ENCODE data around the gene ZBTB42. TPM values are rescaled to one million over a fixed set of nuclear protein-coding genes. Genes with fewer than 3 reads are reported as not detected.

Gene ZBTB42
- total and polyA plus RNA-seq, 3 donors from 2014 or later, result 6.1 to 8.4 (median 7.1) TPM

DNA sequence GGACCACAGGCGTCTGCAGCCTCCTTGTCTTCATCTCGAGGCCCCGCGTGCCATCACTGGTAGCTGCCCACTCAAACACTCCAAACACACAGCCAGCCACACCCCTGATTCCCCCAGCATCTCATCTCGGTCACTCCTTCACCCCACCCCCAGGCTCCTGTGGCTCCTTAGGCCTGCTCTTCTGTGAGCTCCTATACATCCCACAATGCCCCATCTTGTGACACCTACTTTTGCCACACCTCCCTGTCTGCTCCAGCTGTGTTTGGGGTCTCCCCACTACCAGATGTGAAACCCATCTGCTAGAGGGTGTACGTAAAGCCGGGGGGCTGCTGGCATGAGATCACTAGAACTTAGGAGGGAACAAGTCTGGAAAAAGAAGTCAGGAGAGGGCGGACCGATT, 9.5 kb upstream of the ZBTB42 start:
- Histone ChIP-seq H3K36me3 (ENCODE audit: low read depth, missing control alignments) (no peaks in the 10 kb centered on the region), H3K27ac (no peak overlapping the region), H3K4me1 (peaks cover 65% of the 10 kb centered on the region), H3K9me3 (no peaks in the 10 kb centered on the region), H3K4me3 (no peak overlapping the region), H3K27me3 (no peaks in the 10 kb centered on the region)
- TF ChIP-seq, protein P1, sequence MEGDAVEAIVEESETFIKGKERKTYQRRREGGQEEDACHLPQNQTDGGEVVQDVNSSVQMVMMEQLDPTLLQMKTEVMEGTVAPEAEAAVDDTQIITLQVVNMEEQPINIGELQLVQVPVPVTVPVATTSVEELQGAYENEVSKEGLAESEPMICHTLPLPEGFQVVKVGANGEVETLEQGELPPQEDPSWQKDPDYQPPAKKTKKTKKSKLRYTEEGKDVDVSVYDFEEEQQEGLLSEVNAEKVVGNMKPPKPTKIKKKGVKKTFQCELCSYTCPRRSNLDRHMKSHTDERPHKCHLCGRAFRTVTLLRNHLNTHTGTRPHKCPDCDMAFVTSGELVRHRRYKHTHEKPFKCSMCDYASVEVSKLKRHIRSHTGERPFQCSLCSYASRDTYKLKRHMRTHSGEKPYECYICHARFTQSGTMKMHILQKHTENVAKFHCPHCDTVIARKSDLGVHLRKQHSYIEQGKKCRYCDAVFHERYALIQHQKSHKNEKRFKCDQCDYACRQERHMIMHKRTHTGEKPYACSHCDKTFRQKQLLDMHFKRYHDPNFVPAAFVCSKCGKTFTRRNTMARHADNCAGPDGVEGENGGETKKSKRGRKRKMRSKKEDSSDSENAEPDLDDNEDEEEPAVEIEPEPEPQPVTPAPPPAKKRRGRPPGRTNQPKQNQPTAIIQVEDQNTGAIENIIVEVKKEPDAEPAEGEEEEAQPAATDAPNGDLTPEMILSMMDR (IDR thresholded peaks at IDR 0.05), result no peak
- no peak for TF ChIP-seq POLR2A (IDR thresholded peaks at IDR 0.05)
- no peak for DNase-seq
- WGBS, 2 donors, result 87% methylated on average over 9 of the region's 9 CpGs
- intact Hi-C loops (cut with DNase I; ENCODE audit: low total_unique reads), result no loop called here

DNA sequence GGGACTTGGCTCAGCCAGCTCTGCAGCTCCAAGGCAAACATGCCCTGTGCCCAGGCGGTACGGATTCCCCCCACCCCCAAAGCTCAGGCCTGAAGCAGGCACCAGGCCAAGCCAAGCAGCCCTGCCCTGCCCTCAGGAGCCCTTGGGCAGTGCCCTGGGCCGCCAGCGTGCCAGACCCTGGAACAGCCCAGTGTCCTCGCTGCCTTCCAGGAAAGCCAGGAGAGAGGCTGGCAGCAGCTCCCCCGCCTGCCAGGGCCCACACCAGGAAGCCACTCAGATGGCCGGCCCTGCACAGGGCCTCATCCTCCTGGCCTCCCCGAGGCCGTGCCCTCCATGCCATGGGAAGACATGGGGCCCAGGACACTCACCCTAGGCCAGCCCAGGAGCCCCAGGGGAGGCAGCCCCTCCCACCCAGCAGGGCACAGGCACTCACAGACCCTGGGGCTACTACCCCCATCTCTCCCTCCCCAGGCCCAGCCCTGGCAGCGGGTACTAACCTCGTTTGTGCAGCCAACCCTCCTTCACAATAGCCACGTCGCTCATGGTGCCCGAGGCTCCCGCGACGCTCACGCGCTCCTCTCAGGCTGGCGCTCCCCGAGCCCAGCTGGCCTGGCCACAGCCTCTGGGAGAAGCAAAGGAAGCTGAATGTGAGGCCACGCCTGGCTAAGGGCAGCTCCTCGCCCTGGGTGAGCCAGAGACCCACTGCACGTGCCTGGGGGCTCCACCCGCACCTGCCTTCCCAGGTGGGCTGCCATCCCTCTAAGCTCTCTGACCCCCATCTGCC, 8.6 kb upstream of the ZBTB42 start:
- Histone ChIP-seq H3K4me3 (no peak overlapping the region), H3K27me3 (no peaks in the 10 kb centered on the region), H3K4me1 (peaks cover 65% of the 10 kb centered on the region), H3K27ac (no peak overlapping the region), H3K36me3 (ENCODE audit: low read depth, missing control alignments) (no peaks in the 10 kb centered on the region), H3K9me3 (no peaks in the 10 kb centered on the region)
- WGBS, 2 donors, result 77 to 84% methylated on average over 21 to 22 of the region's 25 CpGs
- intact Hi-C loops (cut with DNase I; ENCODE audit: low total_unique reads), result no loop called here
- peak; percentile 61 for DNase-seq
- no peak for TF ChIP-seq POLR2A (IDR thresholded peaks at IDR 0.05)
- TF ChIP-seq, protein P1 (IDR thresholded peaks at IDR 0.05), result no peak

DNA sequence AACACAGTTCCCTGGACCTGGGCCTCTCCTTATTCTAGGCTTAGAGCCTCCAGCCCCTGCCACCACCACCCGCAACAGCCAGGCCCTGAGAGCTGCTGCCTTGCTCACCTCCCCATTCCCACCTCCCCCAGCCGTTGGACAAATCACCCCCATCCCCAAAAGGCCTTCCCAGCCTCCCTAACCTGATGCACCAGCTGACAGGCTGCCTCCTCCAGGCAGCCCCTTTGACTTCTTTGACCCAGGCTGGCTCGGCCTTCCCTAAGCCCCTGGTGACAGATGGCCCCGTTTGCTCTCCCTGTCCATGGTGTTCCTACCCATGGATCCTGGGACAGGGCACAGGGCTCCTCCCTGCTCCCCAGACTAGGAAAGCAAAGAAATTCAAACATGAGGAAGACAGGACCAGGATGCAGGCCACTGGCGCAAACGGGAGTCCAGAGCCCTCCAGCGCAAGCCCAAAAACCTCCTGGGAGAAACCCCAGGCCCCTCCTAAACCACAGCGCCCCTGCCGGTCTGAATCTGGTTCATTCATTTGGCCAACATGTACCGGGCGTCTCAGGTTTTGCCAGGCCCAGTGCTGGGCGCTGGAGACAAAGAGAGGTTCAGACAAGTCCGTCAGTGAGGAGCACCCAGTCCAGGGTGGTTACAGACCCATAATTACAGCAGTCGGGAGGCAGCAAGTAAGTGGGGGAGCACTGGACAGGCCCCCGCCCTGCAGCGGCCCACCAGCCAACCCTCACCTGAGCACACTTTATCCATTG, 7.8 kb upstream of the ZBTB42 start:
- H3K4me3 ChIP-seq, result no peak overlapping the region
- intact Hi-C loops (cut with DNase I; ENCODE audit: low total_unique reads), result no loop called here
- no peaks in the 10 kb centered on the region for H3K36me3 ChIP-seq (ENCODE audit: low read depth, missing control alignments)
- peaks cover 58% of the 10 kb centered on the region for H3K4me1 ChIP-seq
- no peaks in the 10 kb centered on the region for H3K27me3 ChIP-seq
- no peak for DNase-seq
- no peak overlapping the region for H3K27ac ChIP-seq
- TF ChIP-seq, protein P1 (IDR thresholded peaks at IDR 0.05), result no peak
- no peak for TF ChIP-seq POLR2A (IDR thresholded peaks at IDR 0.05)
- 83 to 86% methylated on average over 15 to 16 of the region's 16 CpGs for WGBS, 2 donors
- H3K9me3 ChIP-seq, result no peaks in the 10 kb centered on the region

DNA sequence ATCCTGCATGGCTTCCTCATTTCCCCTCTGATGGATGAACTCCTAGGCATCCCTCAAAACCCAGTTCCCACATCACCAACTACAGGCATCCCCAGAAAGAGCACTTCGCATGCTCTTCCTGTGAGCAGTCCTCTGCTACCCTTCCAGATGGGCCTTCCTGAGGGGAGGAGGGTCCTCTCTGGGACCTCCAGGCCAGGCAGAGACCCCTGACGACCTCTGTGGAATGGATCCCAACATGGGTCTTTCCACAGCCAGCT, 7.3 kb upstream of the ZBTB42 start:
- intact Hi-C loops (cut with DNase I; ENCODE audit: low total_unique reads), result no loop called here
- no peaks in the 10 kb centered on the region for H3K27me3 ChIP-seq

More for the DNA sequence above, 7.3 kb upstream of the ZBTB42 start:
- no peak for TF ChIP-seq POLR2A (IDR thresholded peaks at IDR 0.05)
- TF ChIP-seq, protein P1 (IDR thresholded peaks at IDR 0.05), result no peak
- H3K4me3 ChIP-seq, result no peak overlapping the region
- WGBS, 2 donors, result 79 to 81% methylated on average over 2 of the region's 2 CpGs
- H3K4me1 ChIP-seq, result peaks cover 53% of the 10 kb centered on the region
- DNase-seq, result no peak
- H3K36me3 ChIP-seq (ENCODE audit: low read depth, missing control alignments), result no peaks in the 10 kb centered on the region
- no peaks in the 10 kb centered on the region for H3K9me3 ChIP-seq
- no peak overlapping the region for H3K27ac ChIP-seq
